ENCODE results near the gene RNF4.

RNF4 gene, protein sequence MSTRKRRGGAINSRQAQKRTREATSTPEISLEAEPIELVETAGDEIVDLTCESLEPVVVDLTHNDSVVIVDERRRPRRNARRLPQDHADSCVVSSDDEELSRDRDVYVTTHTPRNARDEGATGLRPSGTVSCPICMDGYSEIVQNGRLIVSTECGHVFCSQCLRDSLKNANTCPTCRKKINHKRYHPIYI

DNA sequence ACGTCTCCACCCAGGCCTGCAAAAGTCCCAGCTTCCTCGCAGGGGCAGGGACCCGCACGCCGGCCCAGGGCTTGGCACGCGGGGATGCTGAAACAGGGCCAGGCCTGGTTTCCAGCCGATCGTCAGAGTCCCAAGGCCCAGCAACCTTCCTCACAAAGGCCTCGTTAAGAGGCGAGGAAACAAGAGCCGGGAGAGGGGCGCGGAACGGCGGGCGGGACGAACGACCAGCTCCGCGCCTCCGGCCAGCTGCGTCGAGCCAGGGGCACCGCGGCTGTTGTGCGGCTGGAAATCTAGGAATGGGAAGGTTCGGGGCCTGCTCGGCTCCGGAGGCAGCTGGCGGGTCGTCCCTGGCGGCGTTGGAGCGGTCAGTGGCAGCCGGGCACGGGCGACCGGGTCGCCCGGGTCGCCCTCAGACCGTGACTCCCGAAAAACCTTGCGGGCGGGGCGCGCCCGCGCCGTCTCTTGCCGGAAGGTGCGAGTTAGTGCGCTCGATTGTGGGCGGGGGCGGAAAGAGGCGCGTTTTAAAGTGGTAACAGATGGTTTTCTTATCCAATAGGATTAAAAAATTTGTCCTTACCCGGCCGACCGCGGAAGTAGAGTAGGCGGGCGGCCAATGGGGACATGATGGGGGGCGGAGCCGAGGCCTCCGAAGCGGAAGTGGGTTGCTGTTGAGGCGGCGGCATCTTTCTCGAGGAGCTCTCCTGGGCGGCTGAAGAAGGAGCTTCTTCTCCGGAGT lies at the start of gene RNF4:
RNF4 (plus strand) TSS at position 651 of the 736 bp plus-strand sequence. CDS start 21,388 bp downstream, outside the sequence.
- peak; percentile 88 for DNase-seq (ENCODE audit: low read depth)
- TF ChIP-seq, protein P1, sequence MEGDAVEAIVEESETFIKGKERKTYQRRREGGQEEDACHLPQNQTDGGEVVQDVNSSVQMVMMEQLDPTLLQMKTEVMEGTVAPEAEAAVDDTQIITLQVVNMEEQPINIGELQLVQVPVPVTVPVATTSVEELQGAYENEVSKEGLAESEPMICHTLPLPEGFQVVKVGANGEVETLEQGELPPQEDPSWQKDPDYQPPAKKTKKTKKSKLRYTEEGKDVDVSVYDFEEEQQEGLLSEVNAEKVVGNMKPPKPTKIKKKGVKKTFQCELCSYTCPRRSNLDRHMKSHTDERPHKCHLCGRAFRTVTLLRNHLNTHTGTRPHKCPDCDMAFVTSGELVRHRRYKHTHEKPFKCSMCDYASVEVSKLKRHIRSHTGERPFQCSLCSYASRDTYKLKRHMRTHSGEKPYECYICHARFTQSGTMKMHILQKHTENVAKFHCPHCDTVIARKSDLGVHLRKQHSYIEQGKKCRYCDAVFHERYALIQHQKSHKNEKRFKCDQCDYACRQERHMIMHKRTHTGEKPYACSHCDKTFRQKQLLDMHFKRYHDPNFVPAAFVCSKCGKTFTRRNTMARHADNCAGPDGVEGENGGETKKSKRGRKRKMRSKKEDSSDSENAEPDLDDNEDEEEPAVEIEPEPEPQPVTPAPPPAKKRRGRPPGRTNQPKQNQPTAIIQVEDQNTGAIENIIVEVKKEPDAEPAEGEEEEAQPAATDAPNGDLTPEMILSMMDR (IDR thresholded peaks at IDR 0.05; ENCODE audit: low read depth, low read length, missing control alignments): no peak
- in situ Hi-C loops (cut with HindIII; ENCODE audit: low sequenced_read_pairs): no loop called here
- H3K4me3 ChIP-seq (ENCODE audit: low read depth, low read length): peak within 1 kb of the TSS; percentile 99

DNA sequence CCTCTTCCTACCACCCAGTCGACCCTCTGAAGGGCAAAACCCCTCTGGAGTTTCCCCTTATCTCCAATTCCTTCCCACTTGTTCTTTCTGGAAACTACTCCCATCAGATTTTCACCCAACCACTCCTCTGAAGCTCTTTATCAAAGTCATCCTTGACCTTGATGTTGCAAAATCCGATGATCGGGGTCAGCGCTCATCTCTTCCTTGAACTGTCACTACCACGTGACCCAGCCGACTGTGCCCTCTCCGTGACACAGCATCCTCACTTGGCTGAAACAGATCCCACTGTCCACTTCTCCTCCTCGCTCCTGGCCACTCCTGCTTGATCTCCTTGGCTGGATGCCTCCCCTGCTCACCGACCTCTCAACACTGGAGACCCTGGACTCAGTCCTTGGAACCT lies 49.1 kb upstream of the RNF4 start:
- in situ Hi-C loops (cut with HindIII; ENCODE audit: low sequenced_read_pairs): no loop called here
- TF ChIP-seq, protein P1 (IDR thresholded peaks at IDR 0.05; ENCODE audit: low read depth, low read length, missing control alignments): no peak
- no peak for DNase-seq (ENCODE audit: low read depth)
- H3K4me3 ChIP-seq (ENCODE audit: low read depth, low read length): no peak overlapping the region

DNA sequence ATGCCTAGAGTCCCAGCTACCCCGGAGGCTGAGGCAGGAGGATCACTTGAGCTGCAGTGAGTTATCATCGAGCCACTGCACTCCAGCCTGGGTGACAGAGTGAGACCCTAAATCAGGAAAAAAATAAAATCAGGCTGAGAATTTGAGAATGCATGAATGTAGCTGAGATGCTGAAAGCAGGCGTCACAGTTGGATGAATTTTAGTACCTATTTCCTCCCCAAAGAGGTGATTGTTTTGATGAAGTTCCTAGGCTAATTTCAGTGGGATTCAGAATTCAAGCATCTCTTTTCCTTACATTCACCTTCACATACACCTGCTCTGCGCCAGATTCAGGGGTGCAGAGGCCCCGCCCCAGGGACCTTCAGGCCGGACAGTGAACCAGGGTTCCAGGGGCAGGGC lies 47.0 kb upstream of the RNF4 start:
- in situ Hi-C loops (cut with HindIII; ENCODE audit: low sequenced_read_pairs): no loop called here
- no peak for DNase-seq (ENCODE audit: low read depth)
- TF ChIP-seq, protein P1 (IDR thresholded peaks at IDR 0.05; ENCODE audit: low read depth, low read length, missing control alignments): no peak
- no peak overlapping the region for H3K4me3 ChIP-seq (ENCODE audit: low read depth, low read length)

DNA sequence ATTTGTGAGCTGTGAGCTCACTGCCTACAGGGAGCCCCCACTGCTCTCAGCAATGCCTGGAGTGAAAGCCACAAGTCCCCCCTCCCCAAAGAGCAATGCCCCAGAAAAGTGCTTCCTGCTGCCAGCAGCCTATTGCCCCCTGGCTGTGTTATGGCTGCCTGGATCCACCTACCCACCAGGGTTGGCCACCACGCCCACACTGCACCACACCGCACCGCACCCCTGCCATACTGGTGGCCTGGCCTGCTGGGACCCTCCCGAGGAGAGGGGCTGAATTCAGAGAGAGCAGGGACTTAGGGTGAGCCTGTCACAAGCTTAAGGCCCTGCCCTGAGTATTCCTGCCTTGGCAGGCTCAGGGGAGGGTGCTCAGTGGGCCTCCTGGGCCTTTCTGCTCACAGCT lies 45.8 kb upstream of the RNF4 start:
- no peak overlapping the region for H3K4me3 ChIP-seq (ENCODE audit: low read depth, low read length)
- DNase-seq (ENCODE audit: low read depth): no peak
- TF ChIP-seq, protein P1 (IDR thresholded peaks at IDR 0.05; ENCODE audit: low read depth, low read length, missing control alignments): no peak
- in situ Hi-C loops (cut with HindIII; ENCODE audit: low sequenced_read_pairs): no loop called here

DNA sequence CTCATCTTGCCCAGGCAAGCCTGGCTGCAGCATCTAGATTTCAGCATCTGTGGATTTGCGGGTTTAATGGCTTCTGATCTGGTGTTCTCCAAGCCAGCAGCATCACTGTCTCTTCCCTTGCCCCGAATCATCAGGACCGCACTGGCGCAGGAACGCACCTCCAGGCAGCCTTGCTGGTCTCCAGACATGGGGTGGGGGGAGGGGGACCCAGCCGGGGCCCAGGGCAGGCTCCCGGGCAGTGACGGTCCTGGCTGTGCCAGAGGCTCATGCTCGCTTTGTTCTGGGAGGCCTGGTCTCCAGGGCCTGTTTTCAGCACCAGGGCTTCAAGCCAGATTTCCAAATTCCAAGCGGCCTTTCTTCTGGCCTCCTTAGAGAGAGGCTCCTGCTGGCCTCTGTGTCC lies 45.2 kb upstream of the RNF4 start:
- H3K4me3 ChIP-seq (ENCODE audit: low read depth, low read length): no peak overlapping the region
- no peak for DNase-seq (ENCODE audit: low read depth)
- in situ Hi-C loops (cut with HindIII; ENCODE audit: low sequenced_read_pairs): no loop called here
- TF ChIP-seq, protein P1 (IDR thresholded peaks at IDR 0.05; ENCODE audit: low read depth, low read length, missing control alignments): no peak

DNA sequence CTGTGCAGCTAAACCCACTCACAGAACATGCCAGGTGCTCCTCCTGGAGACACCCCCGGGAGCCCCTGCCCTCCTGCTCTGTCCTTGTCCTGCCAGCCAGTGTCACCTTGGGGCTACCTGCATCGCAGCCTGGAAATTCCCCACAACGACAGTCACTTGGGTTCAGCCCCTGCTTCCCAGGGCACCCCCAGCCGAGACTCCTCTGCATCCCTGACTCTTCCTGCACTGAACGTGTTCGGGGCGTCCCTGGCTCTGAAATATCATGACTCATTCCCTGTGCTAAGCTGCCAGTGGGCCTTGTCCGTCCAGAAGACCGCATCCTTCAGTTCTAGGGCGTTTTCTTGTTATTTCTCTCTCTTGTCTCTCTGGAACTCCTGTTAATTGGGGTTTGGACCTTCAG lies 44.3 kb upstream of the RNF4 start:
- no peak overlapping the region for H3K4me3 ChIP-seq (ENCODE audit: low read depth, low read length)
- TF ChIP-seq, protein P1 (IDR thresholded peaks at IDR 0.05; ENCODE audit: low read depth, low read length, missing control alignments): no peak
- in situ Hi-C loops (cut with HindIII; ENCODE audit: low sequenced_read_pairs): no loop called here
- no peak for DNase-seq (ENCODE audit: low read depth)

All from astrocyte of the cerebellum (primary cell).